Adrenal gland (tissue), 12 donors: ENCODE results near the gene MGMT. TPM values are rescaled to one million over a fixed set of nuclear protein-coding genes. Genes with fewer than 3 reads are reported as not detected.

Experiments used
- DNase-seq, 7 donors: peaks; one replicate each; pipeline ENCODE4 v3.0.0-alpha.2; 2019 to 2020
- H3K27ac ChIP-seq, 5 donors: fragments of 200-600 bp; sonication (generic) in 4 of 5; 1 replicate in 3 of 5; 2 replicates in 2 of 5; pipeline versions ENCODE4 v1.5.1 to v1.8.0; 2016 to 2020; ENCODE audit warnings: mild to moderate bottlenecking in 1 of 5
- H3K27me3 ChIP-seq: fragments of 200-600 bp; 2 replicates; pipeline ENCODE4 v1.8.0; 2021
- H3K36me3 ChIP-seq, 2 donors: fragments of 200-600 bp; replicated peaks in 1 of 2; 1 replicate in 1 of 2; 2 replicates in 1 of 2; pipeline versions ENCODE4 v1.5.1 to v1.8.0; 2018 to 2022
- H3K4me1 ChIP-seq, 2 donors: fragments of 200-600 bp; replicated peaks in 1 of 2; 1 replicate in 1 of 2; 2 replicates in 1 of 2; pipeline versions ENCODE4 v1.5.1 to v1.8.0; 2018 to 2021
- H3K4me3 ChIP-seq, 4 donors: fragments of 200-600 bp; sonication (generic) in 3 of 4; one replicate each; pipeline ENCODE4 v1.5.1; 2016 to 2018
- H3K9me3 ChIP-seq, 3 donors: fragments of 200-600 bp; sonication (generic) in 1 of 3; replicated peaks in 1 of 3; 1 replicate in 2 of 3; 2 replicates in 1 of 3; pipeline versions ENCODE4 v1.5.1 to v1.8.0; 2016 to 2021
- CTCF ChIP-seq, 6 experiments: fragments of 450-650 bp in 4 of 6; fragments of 200-600 bp in 2 of 6; sonication (generic) in 1 of 6; IDR thresholded peaks; 1 replicate in 5 of 6; 2 replicates in 1 of 6; pipeline versions ENCODE4 v1.5.1 to v1.8.0; 2016 to 2021; ENCODE audit warnings: antibody characterized with exemption in 6 of 6, mild to moderate bottlenecking in 2 of 6, moderate library complexity in 1 of 6
- POLR2A ChIP-seq, 2 donors: fragments of 450-650 bp; IDR thresholded peaks; one replicate each; pipeline ENCODE4 v1.6.1; 2017; ENCODE audit warnings: antibody characterized with exemption in 2 of 2, mild to moderate bottlenecking in 2 of 2, moderate library complexity in 1 of 2
- WGBS, 4 donors: extraction: QIAGEN DNeasy Blood & Tissue Kit in 2 of 4; methylation state at CpG; one replicate each; pipeline versions ENCODE4 v1.1.5 to v1.1.7; 2013 to 2017; 5-methylcytosine and 5-hydroxymethylcytosine counted together
- intact Hi-C, 2 donors: fragments of 100-400 bp; cut with DNase I; formaldehyde crosslinking; loops; one replicate each; pipeline versions ENCODE4 v1.14.1 to v1.15.0; 2022 to 2023
- polyA plus RNA-seq, 3 donors: library from polyadenylated mRNA; stranded (reverse); fragments of 200-250 nt in 2 of 3; fragments of 350-450 nt in 1 of 3; fragmentation: Illumina TruSeq in 1 of 3; extraction: RNeasy Lipid Tissue Mini Kit (QIAGEN cat#74804) in 1 of 3; gene quantifications; one replicate each; pipeline ENCODE4 v1.2.3, GENCODE V29; 2013 to 2014
- total RNA-seq, 9 donors: library from RNA; depleted of rRNA in 4 of 9; stranded (reverse); fragments of >200 nt in 4 of 9; fragments of 120-200 nt in 1 of 9; fragmentation: NEBNext Ultra II Directional in 1 of 9; extraction: Animal tissue kit (Norgen Biotek cat#: 25700) in 1 of 9; gene quantifications; one replicate each; pipeline versions ENCODE4 v1.1.0 to v1.2.4, GENCODE V29; 2013 to 2023
- donor health status: healthy with polysubstance abuse.
- donor health status: Bipolar disorder and iron deficiency.
- donor health status: DM: yes; HTN: yes; CAD: no.
- donor health status: DM: no; HTN: no; CAD: no.
- donor health status: DM: no; HTN: no; CAD: no.
- donor health status: DM: yes; HTN: yes; CAD: no.

Gene MGMT
- total and polyA plus RNA-seq, 12 donors: 3.8 to 35.8 (median 21.2) TPM

GRCh38 chr10:129550076-129550475 is 83.0 kb downstream of the MGMT start:
- DNase-seq: no peak
- Histone ChIP-seq H3K9me3 (no peaks in the 10 kb centered on the region), H3K4me1 (no peaks in the 10 kb centered on the region), H3K27ac (no peak overlapping the region), H3K4me3 (no peak overlapping the region), H3K36me3 (no peaks in the 10 kb centered on the region), H3K27me3 (no peaks in the 10 kb centered on the region)
- 91 to 98% (median 96%) methylated on average over 16 of the region's 16 CpGs for WGBS, 4 donors
- intact Hi-C loops: no loop called here
- TF ChIP-seq POLR2A (IDR thresholded peaks at IDR 0.05) (no peak), CTCF (IDR thresholded peaks at IDR 0.05) (no peak)

GRCh38 chr10:129550658-129551057 is 83.6 kb downstream of the MGMT start:
- H3K27me3 ChIP-seq: no peaks in the 10 kb centered on the region
- H3K36me3 ChIP-seq: no peaks in the 10 kb centered on the region
- no peak for DNase-seq
- intact Hi-C loops: no loop called here
- no peak overlapping the region for H3K4me3 ChIP-seq
- no peaks in the 10 kb centered on the region for H3K4me1 ChIP-seq
- H3K27ac ChIP-seq: no peak overlapping the region
- H3K9me3 ChIP-seq: no peaks in the 10 kb centered on the region
- TF ChIP-seq CTCF (IDR thresholded peaks at IDR 0.05) (no peak), POLR2A (IDR thresholded peaks at IDR 0.05) (no peak)
- 91 to 95% (median 95%) methylated on average over 10 of the region's 10 CpGs for WGBS, 4 donors

GRCh38 chr10:129552119-129552518 is 85.1 kb downstream of the MGMT start:
- WGBS, 4 donors: 78 to 95% (median 94%) methylated on average over 1 to 14 of the region's 14 CpGs
- Histone ChIP-seq H3K27me3 (no peaks in the 10 kb centered on the region), H3K4me1 (no peaks in the 10 kb centered on the region), H3K9me3 (no peaks in the 10 kb centered on the region), H3K4me3 (no peak overlapping the region), H3K27ac (no peak overlapping the region), H3K36me3 (no peaks in the 10 kb centered on the region)
- TF ChIP-seq POLR2A (IDR thresholded peaks at IDR 0.05) (no peak), CTCF (IDR thresholded peaks at IDR 0.05) (no peak)
- no peak for DNase-seq
- intact Hi-C loops: no loop called here

GRCh38 chr10:129553928-129554327 is 86.9 kb downstream of the MGMT start:
- 90 to 98% (median 97%) methylated on average over 11 of the region's 11 CpGs for WGBS, 4 donors
- intact Hi-C loops: no loop called here

More at GRCh38 chr10:129553928-129554327, 86.9 kb downstream of the MGMT start:
- TF ChIP-seq CTCF (IDR thresholded peaks at IDR 0.05) (no peak), POLR2A (IDR thresholded peaks at IDR 0.05) (no peak)
- Histone ChIP-seq H3K27me3 (no peaks in the 10 kb centered on the region), H3K9me3 (no peaks in the 10 kb centered on the region), H3K36me3 (no peaks in the 10 kb centered on the region), H3K4me3 (no peak overlapping the region), H3K4me1 (no peaks in the 10 kb centered on the region), H3K27ac (no peak overlapping the region)
- no peak for DNase-seq
